HG03095 (cell line): Measurements from ENCODE around the gene ASPHD1.
"Not testable (repeated sequence)": the region's sequence is repeated elsewhere in the genome, so short reads cannot be mapped to it uniquely, and the experiment has no call there.

Experiments
- ATAC-seq: cut with Tn5 transposase; IDR thresholded peaks from one replicate; pipeline ENCODE4 v1.9.1; 2021; ENCODE audit warnings: moderate library complexity; ENCODE audit not compliant: unreplicated experiment

Gene ASPHD1

GRCh38 chr16:29877266-29877961 lies 22.9 kb upstream of the ASPHD1 start:
- ATAC-seq = no peak

GRCh38 chr16:29878172-29878571 lies 22.1 kb upstream of the ASPHD1 start:
- ATAC-seq = no peak

GRCh38 chr16:29881050-29881449 lies 19.2 kb upstream of the ASPHD1 start:
- ATAC-seq = no peak

GRCh38 chr16:29883987-29884386 lies 16.3 kb upstream of the ASPHD1 start:
- ATAC-seq = no peak

- ATAC-seq = not testable (repeated sequence)
These were observed 10.9 kb upstream of the ASPHD1 start for GRCh38 chr16:29889372-29889771.

GRCh38 chr16:29891525-29892457 lies 8.5 kb upstream of the ASPHD1 start:
- ATAC-seq = no peak

GRCh38 chr16:29892458-29892813 lies 7.9 kb upstream of the ASPHD1 start:
- ATAC-seq = no peak

- no peak for ATAC-seq
These were observed 6.7 kb upstream of the ASPHD1 start for GRCh38 chr16:29893553-29893952.

- ATAC-seq = no peak
These were observed 5.9 kb upstream of the ASPHD1 start for GRCh38 chr16:29894352-29894751.

- ATAC-seq = no peak
These were observed 3.4 kb upstream of the ASPHD1 start for GRCh38 chr16:29896841-29897240.

- no peak for ATAC-seq
These were observed 3.0 kb upstream of the ASPHD1 start for GRCh38 chr16:29897333-29897732.

GRCh38 chr16:29898135-29898803 lies 2.0 kb upstream of the ASPHD1 start:
- ATAC-seq = no peak

GRCh38 chr16:29898804-29899515 lies 1.3 kb upstream of the ASPHD1 start:
- no peak for ATAC-seq

- no peak for ATAC-seq
These were observed 679 bp upstream of the ASPHD1 start, which contains the start of gene SEZ6L2 for GRCh38 chr16:29899516-29900101. Gene SEZ6L2, minus strand, starts transcription at chr16:29899550. Its CDS starts 531 bp downstream, at chr16:29899019.

GRCh38 chr16:29900888-29901606 lies 759 bp downstream of the ASPHD1 start:
- ATAC-seq = no peak

- ATAC-seq = no peak
These were observed 1.3 kb downstream of the ASPHD1 start for GRCh38 chr16:29901607-29901945.

- ATAC-seq = no peak
These were observed 3.3 kb downstream of the ASPHD1 start for GRCh38 chr16:29903590-29903989.

- no peak for ATAC-seq
These were observed 4.7 kb downstream of the ASPHD1 start for GRCh38 chr16:29904947-29905346.

GRCh38 chr16:29905668-29906067 lies 5.4 kb downstream of the ASPHD1 start:
- no peak for ATAC-seq
